PFSK-1 (cell line): ENCODE results near the gene BAG5.

Experiments used
- FOXP2 ChIP-seq: optimal IDR thresholded peaks from 2 replicates; pipeline ENCODE3; 2011; ENCODE audit warnings: borderline replicate concordance, control low read depth, inconsistent platforms; ENCODE audit not compliant: insufficient read depth; ENCODE audit errors: extremely low read length, extremely low read depth
- POLR2AphosphoS5 ChIP-seq: IDR thresholded peaks from 2 replicates; pipeline ENCODE4 v1.6.1; 2012; ENCODE audit warnings: low read depth, mild to moderate bottlenecking, control low read depth, low read length, moderate library complexity
- REST ChIP-seq, 2 experiments: IDR thresholded peaks; 2 replicates each; pipeline versions ENCODE4 v1.6.1 to v1.8.0; 2011 to 2012; ENCODE audit warnings: low read depth in 2 of 2, low read length in 2 of 2, control low read depth in 1 of 2, inconsistent platforms in 1 of 2, mild to moderate bottlenecking in 1 of 2, moderate library complexity in 1 of 2; ENCODE audit not compliant: insufficient read depth in 1 of 2
- SIN3A ChIP-seq: IDR thresholded peaks from 2 replicates; pipeline ENCODE4 v1.6.1; 2012; ENCODE audit warnings: mild to moderate bottlenecking, low read length, moderate library complexity, borderline replicate concordance; ENCODE audit not compliant: insufficient read depth
- TAF1 ChIP-seq: IDR thresholded peaks from 2 replicates; pipeline ENCODE4 v1.6.1; 2012; ENCODE audit warnings: low read length, control low read depth, borderline replicate concordance; ENCODE audit not compliant: insufficient read depth

BAG5 gene

GRCh38 chr14:103514596-103515421 is 47.6 kb downstream of the BAG5 start:
- TF ChIP-seq TAF1, result no peak
- no peak for TF ChIP-seq POLR2AphosphoS5
- TF ChIP-seq REST (IDR thresholded peaks at IDR 0.05; ENCODE audit: insufficient read depth in 1 of 2, low read depth in 2 of 2, low read length in 2 of 2), result no peak
- TF ChIP-seq SIN3A, result no peak
- TF ChIP-seq FOXP2, result no peak

GRCh38 chr14:103512701-103513611 is 49.5 kb downstream of the BAG5 start:
- TF ChIP-seq FOXP2 (no peak), SIN3A (no peak), POLR2AphosphoS5 (no peak), TAF1 (no peak), REST (IDR thresholded peaks at IDR 0.05; ENCODE audit: insufficient read depth in 1 of 2, low read depth in 2 of 2, low read length in 2 of 2) (no peak)

- no peak for TF ChIP-seq FOXP2
- no peak for TF ChIP-seq TAF1
- TF ChIP-seq REST (IDR thresholded peaks at IDR 0.05; ENCODE audit: insufficient read depth in 1 of 2, low read depth in 2 of 2, low read length in 2 of 2), result no peak
- no peak for TF ChIP-seq SIN3A
- TF ChIP-seq POLR2AphosphoS5, result no peak
These were observed 51.4 kb downstream of the BAG5 start for GRCh38 chr14:103510724-103511693.

- no peak for TF ChIP-seq TAF1
- TF ChIP-seq POLR2AphosphoS5, result no peak
- TF ChIP-seq REST (IDR thresholded peaks at IDR 0.05; ENCODE audit: insufficient read depth in 1 of 2, low read depth in 2 of 2, low read length in 2 of 2), result no peak
- no peak for TF ChIP-seq FOXP2
- no peak for TF ChIP-seq SIN3A
These were observed 52.4 kb downstream of the BAG5 start for GRCh38 chr14:103509864-103510723.
